Nucleus accumbens (tissue), 56 donors: ENCODE results near the gene PAPOLA.
A peak's percentile ranks its signal among the peaks of the same experiment; 100 is the strongest.

Source experiments
- DNase-seq, 56 donors: peaks; one replicate each; lab custom pipeline; 2025; lab: John Stamatoyannopoulos, UW

PAPOLA gene

DNA sequence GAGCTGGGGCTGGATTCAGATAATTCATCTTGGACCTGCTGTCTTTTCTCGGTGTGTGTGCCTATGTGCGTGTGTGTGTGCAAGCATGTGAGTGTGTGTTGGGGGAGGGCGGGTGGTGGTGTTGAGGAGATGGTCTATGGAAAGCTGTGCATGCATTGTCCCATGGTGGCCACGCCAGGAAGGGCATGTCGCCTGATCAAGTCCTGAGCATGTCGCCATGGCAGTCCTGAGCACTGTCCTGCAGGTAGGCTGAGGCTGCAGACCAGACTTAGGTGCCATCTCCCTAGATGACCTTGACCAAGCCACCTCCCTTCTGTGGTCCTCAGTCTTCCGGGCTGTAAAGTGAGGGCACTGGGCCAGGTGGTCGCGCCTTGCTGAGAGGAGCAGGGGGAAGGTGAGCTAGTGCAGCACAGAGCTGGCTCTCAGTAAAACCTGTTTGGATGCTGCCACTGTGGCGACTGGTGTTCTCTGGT is 81.4 kb downstream of the PAPOLA start:
- DNase-seq = no peak

DNA sequence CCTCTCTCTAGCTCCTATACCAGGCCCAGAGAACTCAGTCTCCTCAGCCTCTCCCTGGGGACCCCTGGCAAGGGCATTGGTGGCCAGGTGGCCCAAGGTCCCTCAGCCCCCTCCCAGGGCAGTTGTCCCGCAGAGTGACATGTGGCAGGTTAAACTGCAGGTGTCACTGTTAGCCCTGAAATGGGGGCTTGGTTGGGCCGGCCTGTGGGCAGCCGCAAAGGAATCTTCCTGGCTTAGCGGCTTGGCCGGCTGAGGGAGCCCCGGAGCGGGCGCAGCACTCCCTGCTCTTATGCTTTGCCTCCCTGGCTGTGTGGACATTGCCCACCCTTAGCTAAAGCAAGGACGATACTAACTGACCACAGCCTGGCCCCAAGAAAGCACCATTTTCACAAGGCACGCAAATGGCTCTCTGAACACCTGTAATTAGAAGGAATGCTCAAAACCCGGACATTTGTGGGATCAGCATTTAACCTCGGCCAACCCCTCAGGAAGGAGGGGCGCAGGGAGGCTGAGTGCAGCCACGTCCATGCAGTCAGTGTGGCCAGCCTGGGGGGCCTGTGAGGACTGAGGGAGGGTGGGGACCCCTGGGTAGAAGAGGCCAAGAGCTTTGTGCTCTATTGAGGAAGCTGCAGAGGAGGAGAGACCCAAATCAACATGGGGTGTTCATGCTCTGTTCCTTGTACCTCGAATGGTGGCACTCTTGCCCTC is 82.2 kb downstream of the PAPOLA start:
- DNase-seq = peak in 6 of 56 donors; percentile 13 to 48 (median 18)

DNA sequence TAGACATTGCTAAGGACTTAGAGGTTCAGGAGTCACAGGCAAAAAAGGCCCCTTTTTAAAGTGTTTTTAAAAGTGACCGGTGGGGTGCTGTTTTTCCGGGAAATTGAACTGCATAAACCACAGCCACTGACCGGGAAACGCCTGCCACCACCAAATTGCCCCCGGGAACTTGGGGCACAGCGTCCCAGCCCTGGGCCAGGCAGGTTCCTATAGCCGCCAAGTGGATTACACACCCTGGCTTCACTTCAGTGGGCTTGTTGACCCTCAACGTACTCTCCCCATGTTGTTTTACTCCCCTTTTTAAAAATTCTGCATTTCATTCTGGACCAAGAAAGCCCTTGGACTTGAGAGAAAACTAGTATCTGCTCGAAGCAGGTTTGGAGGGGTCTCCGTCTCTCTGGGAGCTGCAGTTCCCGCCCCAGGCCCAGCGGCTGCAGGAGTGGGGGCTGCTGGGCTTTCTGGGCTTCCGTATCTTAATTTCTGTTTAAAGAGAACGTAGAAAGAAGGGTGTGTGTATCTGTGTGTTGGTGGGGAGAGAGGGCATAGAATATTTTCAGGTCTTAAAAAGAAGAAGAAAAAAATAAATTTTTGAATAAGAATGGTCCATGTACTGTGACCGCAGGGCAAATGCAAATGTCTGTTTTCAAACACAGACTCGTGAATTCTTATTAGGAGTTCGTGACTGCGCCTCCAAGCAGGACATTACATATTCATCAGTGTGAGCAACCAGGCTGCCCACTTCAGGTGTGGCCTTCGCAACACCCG is 82.9 kb downstream of the PAPOLA start:
- DNase-seq = no peak

- DNase-seq = no peak
Observed at GRCh38 chr14:96585672-96586013, 83.5 kb downstream of the PAPOLA start.

DNA sequence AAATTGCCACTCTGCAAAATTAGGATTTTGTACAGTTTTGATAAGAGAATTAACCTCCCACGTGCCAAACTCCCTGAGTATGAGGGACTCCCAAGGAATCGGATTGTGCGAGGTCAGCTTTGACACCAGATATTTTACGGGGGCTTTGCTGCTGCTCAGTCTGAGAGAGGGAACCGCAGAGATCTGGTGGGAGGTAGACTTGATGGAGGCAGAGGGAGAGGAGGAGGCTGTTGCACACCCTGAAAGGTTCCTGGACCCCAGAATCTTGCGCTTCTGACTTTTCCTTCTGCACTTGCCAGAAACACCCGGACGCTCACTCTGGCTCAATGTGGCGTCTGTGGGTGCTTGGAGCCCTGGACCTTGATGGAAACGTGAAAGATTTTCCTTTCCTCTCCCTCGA is 83.9 kb downstream of the PAPOLA start:
- DNase-seq = no peak

DNA sequence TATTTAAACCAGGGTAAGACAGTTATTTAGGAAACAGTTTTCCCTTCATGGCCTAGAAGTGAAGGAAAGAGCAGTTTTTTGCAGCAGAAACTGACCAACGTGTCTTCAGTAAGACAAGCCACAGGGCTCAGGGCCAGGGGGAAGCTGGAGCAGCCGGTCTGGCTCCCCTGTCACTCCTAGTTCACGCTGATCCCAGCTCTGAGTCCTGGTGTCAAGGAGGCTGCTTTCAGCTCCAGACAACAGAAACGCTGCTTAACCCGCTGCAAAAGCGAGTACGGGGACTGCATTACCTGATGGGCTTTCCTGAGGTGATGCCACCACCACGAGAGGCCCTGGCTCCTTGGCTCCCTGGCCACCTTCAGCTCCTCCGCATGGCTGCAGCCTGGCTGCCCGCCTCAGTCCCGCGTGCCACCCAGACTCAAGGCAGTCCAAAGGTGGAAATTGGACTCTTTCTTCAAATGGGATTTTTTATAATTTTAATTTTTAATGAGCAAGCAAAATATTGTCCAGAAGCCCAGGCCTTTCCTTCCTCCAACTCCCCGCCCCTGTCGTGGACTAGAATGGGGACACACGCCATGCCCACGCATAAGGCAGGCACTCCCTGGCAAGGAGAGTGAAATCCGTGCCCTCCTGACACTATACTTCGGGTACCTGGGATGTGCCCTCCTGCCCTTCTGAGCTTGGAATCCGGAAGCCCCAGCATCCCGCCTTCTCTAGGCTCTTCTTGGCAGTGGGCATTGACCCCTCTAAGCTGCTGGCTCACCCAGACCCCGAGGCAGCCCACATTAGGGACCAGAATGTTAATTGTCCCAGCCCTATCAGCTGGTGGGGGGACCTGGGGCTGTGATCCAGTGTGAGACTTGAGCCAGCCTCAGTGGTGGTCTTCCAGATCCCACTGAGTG is 85.0 kb downstream of the PAPOLA start:
- DNase-seq = no peak

DNA sequence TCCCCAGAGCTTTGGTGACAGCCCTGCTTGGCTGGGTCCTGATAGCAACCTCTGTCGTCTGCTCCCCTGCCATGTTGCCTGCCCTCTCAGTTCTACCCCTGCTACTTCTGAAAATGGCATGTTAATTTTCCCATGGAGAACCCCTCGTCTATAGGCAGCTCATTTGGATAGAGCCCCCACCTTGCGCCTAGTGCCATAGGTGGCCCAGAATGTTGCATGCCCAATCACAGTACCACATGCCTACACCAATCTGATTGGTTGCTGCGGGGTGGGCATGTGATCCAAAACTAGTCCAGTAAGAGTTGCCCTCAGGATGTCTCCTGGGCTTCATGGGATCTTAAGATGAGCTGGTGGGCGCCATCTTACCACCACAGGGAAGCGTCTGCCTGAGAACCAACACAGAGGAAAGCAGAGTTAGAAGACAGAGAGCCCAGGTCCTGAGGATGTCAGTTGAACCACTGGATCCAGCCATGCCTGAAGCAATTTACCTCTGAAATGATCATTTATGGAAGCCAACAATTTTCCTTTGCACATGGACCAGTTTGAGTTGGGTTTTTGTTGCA is 85.7 kb downstream of the PAPOLA start:
- DNase-seq = no peak

GRCh38 chr14:96588410-96589257 is 86.5 kb downstream of the PAPOLA start:
- DNase-seq = no peak

DNA sequence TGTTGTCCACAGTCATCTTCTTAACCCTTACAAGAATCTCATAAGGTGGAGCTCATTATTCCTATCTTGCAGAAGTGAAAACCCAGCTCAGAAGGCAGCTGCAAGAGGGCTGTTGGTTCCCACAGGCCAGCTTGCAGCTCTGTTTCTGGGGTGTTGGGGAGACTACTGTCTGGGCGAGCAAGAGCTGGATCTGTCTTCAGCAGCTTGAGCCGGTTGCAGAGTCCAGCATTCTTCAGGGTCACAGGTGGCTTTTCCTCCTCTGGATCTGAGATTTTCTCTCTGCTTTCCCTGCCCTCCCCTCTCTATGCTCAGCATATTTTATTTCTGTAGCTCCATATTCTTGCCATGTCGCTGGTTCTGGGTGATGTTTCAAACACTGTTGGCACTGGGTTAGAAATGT is 87.4 kb downstream of the PAPOLA start:
- no peak for DNase-seq

GRCh38 chr14:96590190-96590864 is 88.1 kb downstream of the PAPOLA start:
- no peak for DNase-seq

DNA sequence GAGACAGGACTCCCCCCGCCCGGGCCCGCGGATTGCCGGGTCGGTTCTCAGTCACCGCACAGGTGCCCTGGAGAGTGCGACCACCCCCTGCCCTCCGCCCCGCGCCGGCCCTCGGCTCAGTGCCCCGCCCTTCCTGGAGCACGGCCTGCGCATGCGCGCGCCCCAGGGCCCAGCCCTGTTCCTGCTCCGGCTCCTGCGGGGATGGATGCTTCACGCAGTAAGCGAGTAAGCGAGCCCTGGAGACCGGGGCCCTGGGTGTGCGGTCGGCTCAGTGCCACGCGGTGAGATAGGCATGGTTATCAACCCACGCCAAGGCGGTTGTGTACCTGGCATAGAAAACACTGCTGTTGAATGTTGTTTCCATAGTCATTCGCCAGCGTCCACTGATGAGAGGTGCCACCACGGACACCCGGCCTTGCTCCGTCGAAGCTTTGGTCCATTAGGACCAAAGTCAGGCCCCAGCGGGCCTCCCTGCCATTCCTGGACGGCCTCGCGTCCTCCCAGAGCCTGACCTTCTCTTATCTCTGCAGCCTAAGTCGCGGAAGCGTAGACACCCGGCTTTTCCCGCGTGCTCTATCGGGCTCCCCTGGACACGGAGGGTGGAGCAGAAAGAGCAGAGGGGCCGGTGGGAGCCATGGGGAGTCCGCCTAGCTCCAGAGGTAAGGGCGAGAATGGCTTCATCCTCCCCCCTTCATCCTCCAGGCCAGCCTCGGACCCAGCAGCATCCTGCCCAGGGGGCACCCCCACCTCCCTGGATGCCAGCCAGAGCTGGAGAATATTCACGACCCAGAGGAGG is 90.6 kb downstream of the PAPOLA start:
- peak in 38 of 56 donors; percentile 5 to 76 (median 36) for DNase-seq

- DNase-seq = no peak
Observed at GRCh38 chr14:96594961-96595360, 92.8 kb downstream of the PAPOLA start.

- no peak for DNase-seq
Observed at GRCh38 chr14:96597680-96598079, 95.5 kb downstream of the PAPOLA start.

- DNase-seq = no peak
Observed at GRCh38 chr14:96598332-96598928, 96.2 kb downstream of the PAPOLA start.

- DNase-seq = no peak
Observed at GRCh38 chr14:96599076-96599475, 96.9 kb downstream of the PAPOLA start.

DNA sequence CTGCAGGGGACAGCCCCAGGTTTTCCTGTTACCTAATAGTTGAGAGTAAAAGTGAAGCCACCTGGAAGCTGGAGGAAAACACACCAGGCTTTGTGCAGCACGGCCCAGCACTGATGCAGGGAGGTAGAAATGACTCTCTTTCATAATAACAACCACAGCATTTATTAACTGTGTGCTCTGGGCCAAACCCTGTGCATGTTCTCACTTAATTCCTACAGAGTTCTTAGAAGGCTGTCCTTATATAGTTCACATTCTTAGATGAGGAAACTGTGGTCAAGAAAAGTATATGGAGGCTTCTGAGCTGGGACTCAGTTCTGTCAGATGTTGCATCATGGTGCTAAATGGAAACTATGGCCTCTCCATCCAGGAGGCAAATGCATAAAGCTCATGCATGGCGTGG is 100.0 kb downstream of the PAPOLA start:
- DNase-seq = no peak

- no peak for DNase-seq
Observed at GRCh38 chr14:96603350-96604255, 101.4 kb downstream of the PAPOLA start.
